Lung microvascular endothelial cell (primary cell): ENCODE measurements around the gene C16orf87. TPM values are rescaled to one million over a fixed set of nuclear protein-coding genes. Genes with fewer than 3 reads are reported as not detected.
"Not testable (repeated sequence)": the region's sequence is repeated elsewhere in the genome, so short reads cannot be mapped to it uniquely, and the experiment has no call there.

Experiments used
- DNase-seq, 2 donors: peaks; one replicate each; pipeline versions ENCODE4 v3.0.0 to v3.0.0-alpha.2; 2010; ENCODE audit warnings: low read depth in 2 of 2
- total RNA-seq: library from RNA; depleted of rRNA; stranded (reverse); fragments of >200 nt; gene quantifications from 2 replicates; pipeline ENCODE4 v1.2.1, GENCODE V29; 2014

The C16orf87 gene, protein sequence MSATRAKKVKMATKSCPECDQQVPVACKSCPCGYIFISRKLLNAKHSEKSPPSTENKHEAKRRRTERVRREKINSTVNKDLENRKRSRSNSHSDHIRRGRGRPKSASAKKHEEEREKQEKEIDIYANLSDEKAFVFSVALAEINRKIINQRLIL
- 5.9 and 8.9 TPM in 2 replicates for total RNA-seq

DNA sequence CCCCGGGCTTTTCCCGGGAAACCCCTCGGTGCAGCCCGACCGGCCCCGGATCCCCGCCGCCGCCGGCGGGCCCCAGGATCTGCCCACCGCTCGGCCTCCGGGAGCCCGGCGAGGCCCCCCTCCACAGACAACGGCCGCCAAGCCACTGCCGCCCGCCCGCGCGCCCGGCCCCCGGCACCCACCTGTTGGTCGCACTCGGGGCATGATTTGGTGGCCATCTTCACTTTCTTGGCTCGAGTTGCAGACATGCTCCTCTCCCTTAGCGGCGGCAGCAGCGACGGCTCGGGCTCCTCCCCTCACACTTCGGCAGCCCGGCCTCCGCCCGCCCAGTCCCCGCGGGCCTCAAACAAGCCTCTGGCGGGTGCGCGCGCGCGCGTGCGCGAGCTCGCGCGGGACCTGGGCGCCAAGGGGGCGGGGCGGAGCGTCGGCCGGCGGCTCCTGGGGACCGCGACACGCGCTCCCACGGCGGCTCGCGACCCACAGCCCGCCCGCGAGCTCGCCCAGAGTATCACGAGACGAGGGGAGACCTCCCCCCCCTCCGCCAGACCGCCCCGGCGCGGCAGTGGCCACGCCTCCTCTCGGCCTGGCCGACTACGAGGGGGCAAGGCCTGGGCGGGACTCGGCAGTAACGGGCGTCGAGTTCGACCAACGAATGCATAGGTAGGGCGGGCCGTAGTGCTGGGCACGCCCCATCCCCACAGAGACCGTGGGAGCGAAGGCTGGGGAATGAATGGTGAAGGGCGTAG, at the start of gene C16orf87:
Gene C16orf87 (minus strand): TSS at position 279 of the 746 bp plus-strand sequence. CDS start 31 bp downstream, at position 248.
- DNase-seq, result peak; percentile 94 to 96

DNA sequence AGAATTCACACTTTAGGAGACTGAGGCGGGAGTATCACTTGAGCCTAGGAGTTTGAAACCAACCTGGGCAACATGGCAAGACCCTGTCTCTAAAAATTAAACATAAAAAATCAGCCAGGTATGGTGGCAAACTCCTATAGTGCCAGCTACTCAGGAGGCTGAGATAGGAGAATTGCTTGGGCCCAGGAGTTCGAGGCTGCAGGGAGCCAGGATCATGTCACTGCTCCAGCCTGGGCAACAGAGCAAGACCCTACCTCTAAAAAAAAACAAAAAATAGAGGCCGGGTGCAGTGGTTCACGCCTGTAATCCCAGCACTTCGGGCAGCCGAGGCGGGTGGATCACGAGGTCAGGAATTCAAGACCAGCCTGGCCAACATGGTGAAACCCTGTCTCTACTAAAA, 44.3 kb upstream of the C16orf87 start:
- DNase-seq, result no peak

DNA sequence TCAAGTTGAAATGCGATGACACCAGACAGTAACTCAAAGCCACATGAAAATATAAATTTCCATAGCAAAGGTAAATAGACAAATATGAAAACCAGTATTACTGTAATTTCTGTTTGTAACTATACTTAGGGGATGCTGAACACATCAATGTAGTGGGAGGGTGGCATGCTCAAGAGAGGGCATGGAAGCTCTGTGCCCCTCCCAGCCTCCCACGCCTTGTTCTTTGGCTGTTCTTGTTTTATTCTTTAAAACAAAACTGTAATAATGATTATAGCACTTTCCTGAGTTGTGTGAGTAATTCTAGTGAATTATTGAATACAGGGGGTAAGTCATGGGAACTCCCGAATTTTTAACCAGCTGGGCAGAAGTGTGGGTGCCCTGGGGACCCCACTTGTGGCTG, 42.2 kb upstream of the C16orf87 start:
- DNase-seq, result no peak

DNA sequence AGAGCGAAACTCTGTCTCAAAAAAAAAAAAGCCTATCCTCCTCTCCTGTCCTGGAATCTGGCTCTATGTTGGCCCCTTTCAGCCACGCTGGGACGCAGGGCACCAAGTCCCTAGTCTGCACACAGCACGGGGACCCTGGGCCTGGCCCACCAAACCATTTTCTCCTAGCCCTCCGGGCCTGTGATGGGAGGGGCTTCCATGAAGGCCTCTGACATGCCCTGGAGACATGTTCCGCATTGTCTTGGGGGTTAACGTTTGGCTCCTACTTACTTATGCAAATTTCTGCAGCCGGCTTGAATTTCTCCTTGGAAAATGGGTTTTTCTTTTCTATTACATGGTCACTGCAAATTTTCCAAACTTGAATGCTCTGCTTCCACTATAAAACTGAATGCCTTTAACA, 40.6 kb upstream of the C16orf87 start:
- DNase-seq, result no peak

DNA sequence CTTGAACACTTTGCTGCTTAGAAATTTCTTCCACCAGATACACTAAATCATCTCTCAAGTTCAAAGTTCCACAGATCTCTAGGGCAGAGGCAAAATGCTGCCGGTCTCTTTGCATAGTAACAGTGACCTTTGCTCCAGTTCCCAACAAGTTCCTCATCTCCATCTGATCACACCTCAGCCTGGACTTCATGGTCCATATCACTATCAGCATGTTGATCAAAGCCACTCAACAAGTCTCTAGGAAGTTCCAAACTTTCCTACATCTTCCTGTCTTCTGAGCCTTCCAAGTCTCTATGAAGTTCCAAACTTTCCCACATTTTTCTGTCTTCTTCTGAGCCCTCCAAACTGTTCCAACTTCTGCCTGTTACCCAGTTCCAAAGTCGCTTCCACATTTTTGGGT, 37.9 kb upstream of the C16orf87 start:
- not testable (repeated sequence) for DNase-seq

DNA sequence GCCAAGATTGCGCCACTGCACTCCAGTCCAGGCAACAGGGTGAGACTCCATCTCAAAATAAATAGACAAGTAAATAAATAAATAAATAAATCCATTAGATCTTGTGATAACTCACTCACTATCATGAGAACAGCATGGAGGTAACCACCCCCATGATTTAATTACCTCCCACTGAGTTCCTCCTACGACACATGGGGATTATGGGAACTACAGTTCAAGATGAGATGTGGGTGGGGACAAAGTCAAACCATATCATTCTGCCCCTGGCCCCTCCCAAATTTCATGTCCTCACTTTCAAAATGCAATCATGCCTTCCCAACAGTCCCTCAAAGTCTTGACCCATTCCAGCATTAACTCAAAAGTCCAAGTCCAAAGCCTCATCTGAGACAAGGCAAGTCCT, 36.5 kb upstream of the C16orf87 start:
- not testable (repeated sequence) for DNase-seq

DNA sequence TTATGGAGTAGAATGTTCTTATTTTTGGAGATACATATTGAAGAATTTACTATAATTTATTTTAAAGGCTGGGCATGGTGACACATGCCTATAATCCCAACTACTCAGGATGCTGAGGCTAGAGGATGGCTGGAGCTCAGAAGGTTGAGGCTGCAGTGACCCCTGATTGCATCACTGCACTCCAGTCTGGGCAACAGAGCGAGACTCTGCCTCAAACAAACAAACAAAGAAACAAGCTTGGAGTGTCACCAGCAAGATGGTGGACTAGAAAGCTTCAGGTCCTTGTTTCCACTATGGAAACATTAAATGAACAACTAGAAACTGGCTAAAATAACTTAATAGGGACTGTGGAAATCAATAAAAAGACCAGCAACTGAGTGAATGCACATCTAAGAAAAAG, 35.3 kb upstream of the C16orf87 start:
- DNase-seq, result no peak

DNA sequence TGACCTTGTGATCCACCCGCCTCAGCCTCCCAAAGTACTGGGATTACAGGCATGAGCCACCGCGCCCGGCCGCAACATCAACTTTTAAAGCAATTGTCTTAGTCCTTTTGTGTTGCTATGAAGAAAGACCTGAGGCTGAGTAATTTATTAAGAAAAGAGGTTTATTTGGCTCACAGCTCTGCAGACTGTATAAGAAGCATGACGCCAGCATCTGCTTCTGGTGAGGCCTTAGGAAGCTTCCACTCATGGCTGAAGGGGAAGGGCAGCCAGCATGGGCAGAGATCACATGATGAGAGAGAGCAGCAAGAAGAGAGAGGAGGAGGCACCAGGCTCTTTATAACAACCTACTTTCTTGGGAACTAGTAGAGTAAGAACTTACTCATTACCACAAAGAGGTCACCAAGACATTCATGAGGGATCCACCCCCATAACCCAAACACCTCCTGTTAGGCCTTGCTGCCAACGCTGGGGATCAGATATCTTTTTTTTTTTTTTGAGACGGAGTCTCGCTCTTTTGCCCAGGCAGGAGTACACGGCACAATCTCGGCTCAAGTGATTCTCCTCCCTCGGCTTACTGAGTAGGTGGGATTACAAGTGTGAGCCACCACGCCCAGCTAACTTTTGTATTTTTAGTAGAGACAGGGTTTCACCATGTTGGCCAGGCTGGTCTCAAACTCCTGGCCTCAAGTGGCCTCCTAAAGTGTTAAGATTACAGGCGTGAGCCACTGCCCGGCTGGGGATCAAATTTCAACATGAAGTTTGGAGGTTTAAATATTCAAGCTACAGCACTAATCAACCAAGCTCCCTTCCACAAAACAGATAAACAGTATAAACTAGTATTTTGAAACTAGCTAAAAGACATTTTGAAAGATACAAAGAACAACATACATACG, 31.8 kb upstream of the C16orf87 start:
- DNase-seq, result no peak

DNA sequence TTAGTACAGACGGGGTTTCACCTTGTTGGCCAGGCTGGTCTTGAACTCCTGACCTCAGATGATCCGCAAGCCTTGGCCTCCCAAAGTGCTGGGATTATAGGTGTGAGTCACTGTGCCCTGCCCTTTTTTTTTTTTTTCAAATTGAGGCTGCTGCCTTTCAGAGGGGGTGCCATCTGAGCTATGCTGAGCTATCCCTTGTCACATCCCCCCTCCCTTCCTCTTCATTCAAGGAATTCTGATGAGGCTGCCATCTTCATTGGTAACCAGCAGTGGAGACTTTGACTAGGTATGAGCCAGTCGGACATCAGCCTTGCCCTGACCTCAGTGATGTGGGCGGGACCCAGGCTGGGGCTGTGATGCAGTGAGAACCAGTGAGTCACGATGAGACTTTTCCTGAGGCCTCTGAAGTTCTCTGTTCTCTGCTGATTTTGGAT, 28.8 kb upstream of the C16orf87 start:
- peak; percentile 35 to 91 for DNase-seq

DNA sequence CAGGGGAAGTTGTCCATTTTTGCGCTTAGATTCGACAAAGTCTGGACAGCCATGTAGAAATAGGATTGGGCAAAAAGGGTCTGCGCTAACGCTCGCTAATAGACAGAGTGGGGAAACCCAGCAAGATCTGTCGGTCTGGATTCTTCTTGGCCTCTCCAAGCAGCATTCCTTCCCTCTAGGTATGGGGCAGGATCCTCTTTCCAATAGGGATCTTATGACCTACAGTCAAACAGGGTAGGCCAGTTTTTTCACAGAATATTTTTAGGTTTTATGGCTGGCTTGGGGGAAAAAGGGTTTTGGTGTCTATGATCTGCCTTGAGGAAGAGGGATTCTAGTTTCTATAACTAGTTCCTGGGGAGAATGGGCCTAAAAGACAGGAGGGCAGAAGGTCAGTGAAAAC, 27.2 kb upstream of the C16orf87 start:
- no peak for DNase-seq

DNA sequence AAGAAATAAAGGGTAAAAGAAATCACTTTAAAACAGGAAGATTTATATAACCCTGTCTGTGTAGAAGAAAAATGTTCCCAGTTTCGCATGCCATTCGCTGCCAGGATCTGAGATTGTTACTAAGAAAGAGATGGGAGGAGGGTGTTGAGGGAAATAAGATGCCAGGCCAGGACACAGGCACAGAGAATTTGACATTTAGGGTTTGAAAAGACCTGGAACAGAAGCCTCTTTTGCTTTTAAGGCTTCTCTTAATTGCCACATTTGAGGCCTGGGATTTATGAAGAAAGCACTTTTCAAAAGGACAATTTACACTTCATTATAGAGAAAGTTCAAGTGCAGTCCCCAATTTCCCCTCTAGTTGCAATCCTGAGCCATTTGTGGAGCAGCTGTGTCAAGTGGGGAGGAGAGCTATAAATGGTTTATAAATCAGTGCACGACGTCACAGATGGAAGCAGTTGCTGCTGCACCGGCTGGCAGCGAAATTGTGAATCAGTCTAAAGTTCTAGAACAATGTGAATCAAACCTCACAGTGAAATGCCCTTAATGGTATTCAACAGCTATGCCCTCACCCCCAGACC, 26.5 kb upstream of the C16orf87 start:
- DNase-seq, result peak; percentile 41 to 58

DNA sequence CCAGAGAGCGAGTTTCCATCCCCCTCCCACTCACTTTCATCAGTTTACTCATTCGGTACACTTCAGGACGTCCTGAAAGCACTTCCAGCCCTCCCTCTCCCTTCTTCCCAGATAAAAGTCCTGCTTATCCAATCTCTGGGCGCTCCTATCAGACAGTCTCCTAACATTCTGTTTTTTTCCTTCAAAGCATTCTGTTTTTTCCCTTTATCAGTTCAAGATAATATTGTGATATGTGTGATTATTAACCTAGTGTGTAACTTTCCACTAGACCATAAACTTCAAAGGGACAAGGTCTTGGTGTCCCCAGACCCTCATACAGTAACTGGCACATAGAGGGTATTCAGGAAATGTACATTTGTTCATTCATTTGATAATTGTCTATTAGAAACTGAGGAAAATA, 24.4 kb upstream of the C16orf87 start:
- DNase-seq, result no peak

DNA sequence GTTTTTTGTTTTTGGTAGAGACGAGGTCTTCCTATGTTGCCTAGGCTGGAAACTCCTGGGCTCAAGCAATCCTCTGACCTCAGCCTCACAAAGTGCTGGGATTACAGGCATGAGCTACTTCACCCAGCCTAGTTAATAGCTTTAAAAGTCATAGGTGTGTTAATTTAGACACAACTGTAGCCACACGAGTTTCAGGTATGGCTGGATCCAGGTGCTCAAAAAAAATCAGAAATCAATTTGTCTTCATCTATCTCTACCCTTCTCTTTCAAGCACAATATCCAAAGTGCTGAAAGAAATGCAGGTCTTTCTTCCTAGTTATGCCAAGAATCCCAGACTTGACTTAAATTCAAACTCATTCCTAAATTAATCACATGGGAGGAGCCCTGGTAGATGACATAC, 23.9 kb upstream of the C16orf87 start:
- DNase-seq, result no peak

DNA sequence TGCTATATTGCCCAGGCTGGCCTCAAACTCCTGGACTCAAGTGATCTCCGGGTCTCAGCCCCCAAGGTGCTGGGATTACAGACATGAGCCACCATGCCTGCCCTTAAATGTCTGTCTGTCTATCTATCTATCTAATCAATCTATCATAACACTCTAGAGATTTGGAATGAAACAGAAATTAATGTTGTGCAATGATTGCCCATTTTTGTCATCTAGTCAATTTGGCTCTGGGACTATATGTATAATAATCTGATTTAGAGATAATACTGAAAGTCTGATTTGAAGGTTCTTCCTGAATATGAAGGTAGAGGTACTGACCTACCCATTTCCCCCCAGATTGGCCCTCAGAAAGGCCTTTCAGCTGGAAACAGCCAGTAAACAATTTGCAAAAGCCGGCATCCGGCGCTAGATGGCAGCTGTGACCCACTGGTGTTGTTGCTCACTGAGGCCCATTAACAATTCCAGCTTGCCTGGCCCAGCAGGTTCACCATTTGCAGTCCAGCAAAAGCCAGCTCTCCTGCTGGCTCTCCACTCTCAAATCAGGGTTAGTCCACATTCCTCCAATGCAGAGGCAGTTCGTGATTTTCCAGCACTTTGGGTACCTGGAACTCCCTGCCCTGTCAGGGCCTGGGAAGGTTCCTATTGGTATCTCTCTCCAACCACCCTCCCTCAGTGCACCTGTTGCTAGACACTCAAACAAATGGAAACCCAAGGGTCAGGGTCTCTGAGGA, 22.9 kb upstream of the C16orf87 start:
- peak; percentile 76 to 84 for DNase-seq

DNA sequence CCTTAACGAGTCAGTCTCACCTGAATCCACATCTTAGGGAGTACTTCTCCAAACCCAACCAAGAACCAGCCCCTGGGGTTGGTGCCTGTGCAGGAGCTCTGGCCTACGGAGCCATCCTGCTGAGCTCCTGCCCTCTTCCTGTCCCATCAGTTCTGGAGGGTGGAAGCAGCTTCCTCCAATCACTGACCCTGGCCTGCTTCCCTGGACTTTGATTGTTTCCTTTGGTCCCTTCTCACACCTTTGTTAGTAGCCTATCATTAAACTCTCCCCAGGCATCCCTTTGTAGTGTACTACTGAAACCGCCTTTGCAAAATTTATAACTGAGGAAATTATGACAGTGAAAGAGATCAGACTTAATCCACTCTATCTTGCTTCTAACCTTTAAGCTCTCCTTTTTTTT, 21.1 kb upstream of the C16orf87 start:
- DNase-seq, result no peak

DNA sequence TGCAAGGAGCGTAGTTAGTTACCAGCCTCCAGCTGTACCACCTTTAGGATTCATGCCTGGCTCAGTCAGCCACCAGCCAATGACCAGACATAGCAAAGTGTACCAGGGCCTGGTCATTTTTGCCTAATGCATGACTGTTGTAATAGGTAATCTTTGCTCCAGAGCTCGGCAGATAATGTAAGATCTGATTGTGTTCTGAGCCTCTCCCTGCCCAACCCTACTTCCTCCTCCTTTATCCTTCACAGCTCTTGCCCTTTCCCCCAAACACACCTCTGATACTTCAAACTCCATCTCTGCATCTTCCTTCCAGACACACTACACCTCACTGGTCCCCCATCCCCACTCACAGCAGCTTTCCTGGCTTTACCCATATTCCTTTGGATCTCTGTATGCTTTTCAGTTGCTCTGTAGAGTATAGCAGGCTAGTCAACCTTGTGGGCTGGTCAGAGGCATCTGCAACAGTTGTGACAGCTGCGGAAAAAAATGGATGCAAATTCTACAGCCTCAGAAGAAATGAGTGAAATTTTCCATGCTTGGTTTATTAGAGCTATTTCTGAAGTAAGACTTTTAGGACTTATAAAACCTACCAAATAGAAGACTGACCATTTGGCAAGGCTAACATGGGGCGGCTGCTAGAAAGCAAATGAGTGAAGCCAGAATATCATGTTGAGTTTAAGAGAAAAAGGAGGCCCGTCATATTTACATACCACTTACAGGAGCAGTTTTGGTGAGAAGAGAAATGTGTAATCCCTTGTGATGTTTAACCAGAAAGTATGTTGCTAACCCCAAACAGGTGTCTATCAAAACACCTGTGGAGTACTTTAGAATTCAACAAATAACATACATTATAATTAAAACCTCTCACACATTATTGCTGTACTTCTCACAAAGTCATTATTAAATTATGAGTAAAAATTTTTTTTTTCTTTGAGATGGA, 19.9 kb upstream of the C16orf87 start:
- DNase-seq, result no peak

DNA sequence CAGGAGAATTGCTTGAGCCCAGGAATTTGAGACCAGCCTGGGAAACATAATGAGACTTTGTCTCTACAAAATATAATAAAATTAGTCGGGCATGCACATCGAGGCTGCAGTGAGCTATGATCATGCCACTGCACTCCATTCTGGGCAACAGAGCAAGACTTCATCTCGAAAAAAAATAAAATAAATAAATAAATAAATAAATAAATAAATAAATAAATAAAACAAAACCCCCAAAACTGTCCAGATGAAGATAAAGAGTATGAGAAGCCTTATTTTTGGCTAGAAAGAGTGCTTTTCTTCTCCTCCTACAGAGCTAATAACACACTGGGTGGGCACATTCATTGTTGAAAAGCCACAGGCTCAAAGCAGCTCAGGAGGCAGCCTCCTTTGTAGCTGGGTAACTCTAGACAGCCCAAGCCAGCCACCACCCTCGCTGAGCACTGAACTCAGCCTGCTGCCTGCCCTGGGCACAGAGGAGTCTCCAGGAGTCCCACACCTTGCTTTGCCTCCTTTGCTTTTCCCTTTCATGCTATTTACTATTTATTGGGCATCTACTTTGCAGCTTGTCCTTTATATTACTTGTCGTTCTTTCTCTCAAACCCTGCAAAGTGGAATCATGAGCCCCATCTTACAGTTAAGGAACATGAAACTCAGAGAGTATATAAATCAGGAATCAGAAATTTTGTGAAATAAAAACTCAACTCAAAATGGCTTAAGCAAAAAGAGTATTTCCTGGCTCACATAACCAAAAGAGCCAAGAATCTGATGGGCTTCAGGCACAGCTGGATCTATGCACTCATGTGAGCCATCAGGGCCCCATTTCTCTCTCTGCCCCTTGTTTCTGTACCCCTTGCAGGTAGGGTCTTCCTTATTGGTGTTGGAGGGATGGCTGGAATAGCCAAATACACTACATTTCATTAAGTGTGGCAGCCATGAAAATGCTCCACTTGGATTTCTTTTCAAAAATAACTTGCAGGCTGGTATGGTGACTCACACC, 18.1 kb upstream of the C16orf87 start:
- DNase-seq, result no peak

DNA sequence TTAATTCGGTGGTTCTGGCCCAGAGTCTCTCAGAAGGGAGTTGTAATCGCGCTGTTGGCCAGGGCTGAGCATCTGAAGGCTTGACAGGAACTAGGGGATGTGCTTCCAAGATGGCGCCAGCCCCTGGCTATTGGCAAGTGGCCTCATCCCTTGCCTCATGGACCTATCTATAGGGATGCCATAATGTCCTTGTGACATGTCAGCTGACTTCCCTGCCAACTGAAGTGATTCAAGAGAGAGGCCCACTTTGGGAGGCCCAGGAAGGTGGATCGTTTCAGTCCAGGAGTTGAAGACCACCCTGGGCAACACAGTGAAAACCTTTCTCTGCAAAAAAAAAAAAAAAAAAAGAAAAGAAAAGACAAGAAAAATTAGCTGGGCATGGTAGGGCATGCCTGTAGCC, 15.0 kb upstream of the C16orf87 start:
- no peak for DNase-seq

DNA sequence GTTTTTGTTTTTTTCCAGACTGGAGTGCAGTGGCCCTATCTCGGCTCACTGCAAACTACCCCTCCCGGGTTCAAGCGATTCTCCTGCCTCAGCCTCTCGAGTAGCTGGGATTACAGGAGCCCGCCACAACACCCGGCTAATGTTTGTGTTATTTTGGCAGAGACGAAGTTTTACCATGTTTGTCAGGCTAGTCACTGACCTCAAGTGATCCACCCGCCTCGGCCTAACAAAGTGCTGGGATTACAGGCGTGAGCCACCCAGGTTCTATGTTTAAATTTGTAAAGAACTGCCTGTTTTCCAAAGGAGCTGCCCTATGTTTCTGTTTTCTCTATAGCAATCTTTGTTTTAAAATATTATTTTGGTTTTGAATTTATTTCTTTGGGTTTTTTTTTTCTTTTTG, 13.8 kb upstream of the C16orf87 start:
- DNase-seq, result no peak
